ENCODE measurements around the gene MCM3. TPM values are rescaled to one million over a fixed set of nuclear protein-coding genes. Genes with fewer than 3 reads are reported as not detected.

The MCM3 gene
- total and polyA plus RNA-seq, 2 of the 4 experiments (the other 2 are of a cell fraction), result 54.6 to 66.5 TPM

- POLR2A ChIA-PET (ENCODE audit: unreplicated experiment), result no interaction called here
- in situ Hi-C loops (cut with MboI; ENCODE audit: low sequenced_read_pairs), result no loop called here
- TF ChIP-seq MAFK (IDR thresholded peaks at IDR 0.05; ENCODE audit: low read depth, low read length) (peak; percentile 83), MXI1 (IDR thresholded peaks at IDR 0.05; ENCODE audit: borderline replicate concordance, low read depth, low read length) (no peak), CHD1 (IDR thresholded peaks at IDR 0.05; ENCODE audit: low read depth, low read length) (no peak)
Measured at GRCh38 chr6:52300489-52300931, 16.0 kb upstream of the MCM3 start.

More at GRCh38 chr6:52300489-52300931, 16.0 kb upstream of the MCM3 start:
- H4K20me1 ChIP-seq (ENCODE audit: insufficient read depth, low read length), result no peaks in the 10 kb centered on the region
- H3K36me3 ChIP-seq (ENCODE audit: control insufficient read depth, insufficient read depth, low read length), result no peaks in the 10 kb centered on the region
- H2AK5ac ChIP-seq (ENCODE audit: low read depth, low read length), result no peak overlapping the region
- H3K4me2 ChIP-seq (ENCODE audit: low read depth, low read length), result no peak overlapping the region
- no peak overlapping the region for H2AK9ac ChIP-seq (replicated peaks; ENCODE audit: low read depth, low read length, poor library complexity)
- no peak overlapping the region for H3K4me3 ChIP-seq (ENCODE audit: insufficient read depth, low read depth, low read length)
- H4K8ac ChIP-seq (ENCODE audit: low read depth in 2 of 2, low read length in 2 of 2), result no peak overlapping the region
- H3K27me3 ChIP-seq (ENCODE audit: control insufficient read depth, insufficient read depth, low read length), result no peaks in the 10 kb centered on the region
- H3K27ac ChIP-seq (ENCODE audit: insufficient read depth, low read length), result no peak overlapping the region
- H3K4ac ChIP-seq (ENCODE audit: low read depth, low read length), result no peak overlapping the region
- CTCF ChIA-PET, result no interaction called here
- no peak overlapping the region for H2AFZ ChIP-seq (replicated peaks; ENCODE audit: low read length, poor library complexity)
- no peak overlapping the region for H2BK15ac ChIP-seq (ENCODE audit: low read depth, low read length)
- WGBS, 2 experiments (ENCODE audit: extremely low coverage in 2 of 2, insufficient read length in 1 of 2), result no CpG with 5 or more reads among the region's 2 CpGs
- no peaks in the 10 kb centered on the region for H3K4me1 ChIP-seq (ENCODE audit: control insufficient read depth, insufficient read depth, low read length)
- no peak overlapping the region for H3K56ac ChIP-seq (ENCODE audit: extremely low read depth, insufficient read depth, low read length)
- ATAC-seq (ENCODE audit: low read depth) (no peak), DNase-seq (no peak)
- intact Hi-C loops (cut with micrococcal nuclease) (no loop called here), dilution Hi-C loops (cut with HindIII; ENCODE audit: low sequenced_read_pairs, unreplicated experiment) (no loop called here)
- no peak overlapping the region for H3K9ac ChIP-seq (ENCODE audit: low read depth, low read length)
- no peak overlapping the region for H4K91ac ChIP-seq (ENCODE audit: insufficient read depth, low read depth, low read length)
- no peak overlapping the region for H2BK20ac ChIP-seq (ENCODE audit: low read depth, low read length)
- no TSS peak for BruUV-seq (replicated peaks)
- H3K14ac ChIP-seq (replicated peaks; ENCODE audit: low read depth, low read length), result no peak overlapping the region
- 0 out of 2 replicates have a peak, but pooled peaks cover 2% of the 10 kb centered on the region for H3K9me1 ChIP-seq (ENCODE audit: insufficient read depth, low read length)
- H3K79me1 ChIP-seq (ENCODE audit: low read depth in 1 of 2, low read length in 2 of 2), result no peaks in the 10 kb centered on the region
- no peak overlapping the region for H2BK120ac ChIP-seq (ENCODE audit: low read depth, low read length)
- H2BK5ac ChIP-seq (ENCODE audit: low read depth, low read length, poor library complexity, severe bottlenecking), result no peak overlapping the region
- H3K9me3 ChIP-seq (ENCODE audit: control insufficient read depth, insufficient read depth, low read length), result 0 out of 2 replicates have a peak, but pooled peaks cover 2% of the 10 kb centered on the region
- no peak overlapping the region for H4K5ac ChIP-seq (ENCODE audit: low read depth, low read length)
- H3K18ac ChIP-seq (ENCODE audit: low read depth, low read length), result no peak overlapping the region
- H3K23ac ChIP-seq (ENCODE audit: low read depth, low read length), result no peak overlapping the region

Data from IMR-90 (cell line).